ENCODE measurements around the gene MYO7A.

The MYO7A gene

DNA sequence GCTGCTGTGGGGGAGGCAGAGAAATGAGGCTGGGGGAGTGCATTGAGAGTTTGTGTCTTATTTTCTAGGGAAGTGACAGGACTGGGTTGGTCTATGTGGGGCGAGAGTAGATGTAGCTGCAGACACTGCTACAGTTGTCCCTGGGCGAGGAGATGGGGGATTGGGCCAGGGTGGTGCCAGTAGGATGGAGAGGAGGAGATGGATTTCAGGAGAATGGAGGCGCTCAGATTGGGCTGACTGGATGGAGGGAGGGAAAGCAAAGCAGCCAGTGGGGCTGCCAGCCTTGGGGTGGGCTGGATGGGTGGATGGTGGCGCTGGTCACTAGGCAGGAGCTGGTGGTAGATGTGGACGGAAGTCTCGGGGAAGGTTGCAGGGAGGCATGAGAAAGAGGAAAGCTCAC is 16.1 kb upstream of the MYO7A start:
- DNase-seq (ENCODE audit: low spot score): no peak

DNA sequence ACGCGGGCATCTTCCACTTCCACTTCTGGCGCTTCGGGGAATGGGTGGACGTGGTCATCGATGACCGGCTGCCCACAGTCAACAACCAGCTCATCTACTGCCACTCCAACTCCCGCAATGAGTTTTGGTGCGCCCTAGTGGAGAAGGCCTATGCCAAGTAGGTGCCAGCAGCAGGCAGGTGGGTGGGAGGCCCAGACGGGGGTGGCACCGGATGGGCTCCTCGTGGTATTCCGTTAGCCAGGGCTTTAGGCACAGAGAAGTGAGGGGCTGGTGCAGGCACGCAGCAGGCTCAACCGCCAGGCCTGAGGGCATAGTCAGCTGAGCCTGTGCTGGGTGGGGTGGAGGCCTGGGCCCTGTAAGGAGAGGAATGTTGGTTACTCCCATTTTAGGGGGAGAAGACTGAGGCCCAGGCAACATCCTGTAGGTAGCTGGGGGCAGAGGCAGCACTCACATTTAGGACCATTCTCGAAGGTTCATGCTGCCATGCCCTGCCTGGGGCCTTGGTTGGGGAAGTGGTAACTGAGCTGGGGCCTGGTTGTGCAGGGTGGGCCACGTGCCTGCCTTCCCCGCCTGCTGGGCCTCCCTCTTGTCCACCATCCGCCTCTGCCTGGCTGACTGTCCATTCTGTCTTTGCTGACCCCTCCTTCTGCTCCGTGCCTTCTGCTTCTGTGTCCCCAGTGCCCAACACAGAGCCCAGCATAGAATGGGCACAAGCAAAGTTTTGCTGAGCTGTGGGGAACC is 15.2 kb upstream of the MYO7A start:
- no peak for DNase-seq (ENCODE audit: low spot score)

DNA sequence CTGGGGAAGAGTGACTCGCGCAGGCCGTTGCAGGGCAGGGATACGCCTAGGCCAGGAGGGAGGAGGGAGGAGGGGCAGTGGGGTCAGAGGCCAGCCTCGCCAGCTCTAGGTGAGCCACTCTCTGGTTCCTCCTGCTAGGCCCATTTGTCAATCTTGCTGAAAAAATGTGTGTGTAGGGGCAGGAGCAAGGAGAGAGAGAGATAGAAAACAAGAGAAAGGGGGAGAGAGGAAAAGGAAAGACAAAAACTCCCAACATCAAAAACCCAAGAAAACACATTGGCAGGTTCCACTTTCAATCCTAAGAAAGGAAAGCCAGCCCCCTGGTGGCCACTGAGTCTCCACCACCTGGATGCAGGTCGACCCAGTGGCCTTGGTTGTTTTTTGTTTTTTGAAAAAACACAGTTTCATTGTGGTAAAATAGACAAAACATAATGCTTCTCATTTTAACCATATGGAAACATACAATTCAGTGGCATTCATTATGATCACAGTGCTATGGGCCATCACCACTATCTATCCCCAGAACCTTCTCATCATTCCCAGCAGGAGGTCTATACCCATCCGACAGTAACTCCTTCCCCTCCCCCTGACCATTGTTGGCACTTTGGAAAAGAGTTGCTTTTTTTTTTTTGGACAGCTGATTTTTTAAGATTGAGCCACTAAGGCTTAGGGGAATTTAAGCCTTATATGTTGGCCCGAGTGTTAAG is 14.5 kb upstream of the MYO7A start:
- peak; percentile 66 for DNase-seq (ENCODE audit: low spot score)

DNA sequence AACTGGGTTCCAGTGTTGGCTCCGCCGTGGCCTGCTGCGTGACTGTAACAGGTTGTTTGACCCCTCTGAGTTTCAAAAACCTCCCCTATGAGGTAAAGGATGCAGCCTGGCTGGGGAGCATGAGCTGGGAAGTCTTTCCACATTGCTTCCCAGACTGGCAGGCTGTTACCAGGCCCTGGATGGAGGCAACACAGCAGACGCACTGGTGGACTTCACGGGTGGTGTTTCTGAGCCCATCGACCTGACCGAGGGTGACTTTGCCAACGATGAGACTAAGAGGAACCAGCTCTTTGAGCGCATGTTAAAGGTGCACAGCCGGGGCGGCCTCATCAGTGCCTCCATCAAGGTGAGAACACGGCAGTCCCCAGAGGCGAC is 14.0 kb upstream of the MYO7A start:
- DNase-seq (ENCODE audit: low spot score): no peak

DNA sequence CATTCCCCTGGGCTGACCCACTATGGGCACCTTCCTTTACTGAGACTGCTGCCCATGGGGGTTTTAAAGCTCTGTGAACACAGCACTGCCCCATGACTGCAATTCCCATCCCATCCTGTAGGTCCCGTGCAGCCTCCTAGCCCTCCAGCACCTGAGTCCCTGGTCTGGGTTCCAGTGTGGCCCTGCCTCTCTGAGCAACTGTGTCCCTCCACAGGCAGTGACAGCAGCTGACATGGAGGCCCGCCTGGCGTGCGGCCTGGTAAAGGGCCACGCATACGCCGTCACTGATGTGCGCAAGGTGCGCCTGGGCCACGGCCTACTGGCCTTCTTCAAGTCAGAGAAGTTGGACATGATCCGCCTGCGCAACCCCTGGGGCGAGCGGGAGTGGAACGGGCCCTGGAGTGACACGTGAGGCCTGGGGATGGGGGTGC is 12.8 kb upstream of the MYO7A start:
- DNase-seq (ENCODE audit: low spot score): no peak

DNA sequence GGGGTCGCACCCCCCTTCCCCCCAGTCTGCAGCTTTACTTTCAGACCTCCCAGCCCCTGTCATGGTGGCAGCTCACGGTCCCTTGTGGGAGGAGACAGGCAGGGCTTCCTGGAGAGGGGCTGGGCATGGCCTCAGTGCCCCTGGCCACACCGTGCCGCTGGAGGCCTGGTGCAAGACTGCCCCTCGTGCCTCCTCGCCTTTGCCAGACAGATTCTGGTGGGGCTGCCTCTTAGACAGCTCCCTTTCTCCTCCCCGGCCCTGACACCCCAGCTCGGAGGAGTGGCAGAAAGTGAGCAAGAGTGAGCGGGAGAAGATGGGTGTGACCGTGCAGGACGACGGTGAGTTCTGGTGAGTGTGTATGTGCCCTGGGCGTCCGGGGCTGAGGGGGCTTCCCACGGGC is 12.1 kb upstream of the MYO7A start:
- no peak for DNase-seq (ENCODE audit: low spot score)

DNA sequence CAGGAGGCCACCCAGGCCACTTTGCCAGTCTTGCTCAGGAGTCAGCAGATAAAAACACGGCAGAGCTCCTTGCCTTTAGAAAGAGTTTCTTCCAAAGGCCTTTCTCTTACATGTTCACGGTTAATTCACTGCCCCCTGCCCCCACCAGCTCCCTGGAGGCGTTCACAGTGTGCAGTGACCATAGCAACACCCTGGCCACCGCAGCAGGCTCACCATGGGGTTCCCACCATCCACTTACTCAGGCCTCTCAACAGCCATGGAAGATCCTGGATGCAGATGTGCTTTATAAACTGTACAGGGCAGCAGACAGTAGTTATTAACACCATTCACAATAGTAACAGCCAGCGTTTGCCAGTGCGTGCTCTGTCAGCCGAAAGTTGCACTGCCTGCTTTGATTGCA is 10.6 kb upstream of the MYO7A start:
- no peak for DNase-seq (ENCODE audit: low spot score)

DNA sequence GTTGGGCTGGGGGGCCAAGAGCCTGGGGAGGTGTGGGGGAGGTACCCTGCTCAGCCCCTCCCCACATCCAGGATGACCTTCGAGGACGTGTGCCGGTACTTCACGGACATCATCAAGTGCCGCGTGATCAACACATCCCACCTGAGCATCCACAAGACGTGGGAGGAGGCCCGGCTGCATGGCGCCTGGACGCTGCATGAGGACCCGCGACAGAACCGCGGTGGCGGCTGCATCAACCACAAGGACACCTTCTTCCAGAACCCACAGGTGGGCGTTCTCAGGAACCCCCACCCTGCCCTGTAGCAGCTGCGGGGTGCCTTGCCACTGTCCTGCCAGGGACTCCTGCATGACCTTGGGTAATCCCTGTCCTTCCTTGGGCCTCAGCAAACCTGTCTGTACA is 10.0 kb upstream of the MYO7A start:
- DNase-seq (ENCODE audit: low spot score): no peak

DNA sequence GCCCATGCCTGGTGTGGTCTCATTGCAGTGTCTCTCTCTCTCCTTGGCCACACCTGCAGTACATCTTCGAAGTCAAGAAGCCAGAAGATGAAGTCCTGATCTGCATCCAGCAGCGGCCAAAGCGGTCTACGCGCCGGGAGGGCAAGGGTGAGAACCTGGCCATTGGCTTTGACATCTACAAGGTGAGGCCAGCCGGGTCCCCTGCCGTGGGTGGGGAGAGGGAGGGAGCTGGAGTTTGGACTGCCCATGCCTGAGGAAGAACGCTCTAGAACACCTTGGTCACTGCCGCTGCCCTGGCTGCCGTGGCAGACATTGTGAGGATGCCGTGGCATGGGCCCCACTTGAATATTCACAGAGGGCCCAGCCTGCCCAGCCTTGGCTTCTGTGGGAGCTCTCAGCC is 9.1 kb upstream of the MYO7A start:
- no peak for DNase-seq (ENCODE audit: low spot score)

DNA sequence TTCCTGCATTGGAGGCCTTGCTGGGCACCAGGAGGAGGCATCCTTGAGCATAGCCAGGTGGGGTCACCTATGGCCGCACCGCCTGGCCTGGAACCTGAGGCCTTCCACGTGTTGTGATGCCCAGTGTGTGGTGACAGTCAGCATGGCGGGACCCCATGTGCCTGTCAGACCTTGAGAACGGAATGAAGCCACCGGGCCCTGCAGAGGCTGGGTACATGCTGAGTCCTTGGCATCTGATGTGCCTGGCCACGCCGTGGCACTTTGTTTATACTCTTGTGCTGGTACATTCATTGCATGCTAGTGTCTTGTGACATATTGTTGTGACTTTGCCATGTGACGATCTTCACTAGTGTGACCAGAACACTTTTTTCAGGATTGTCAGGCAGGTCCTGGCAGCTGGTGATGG is 8.5 kb upstream of the MYO7A start:
- no peak for DNase-seq (ENCODE audit: low spot score)

DNA sequence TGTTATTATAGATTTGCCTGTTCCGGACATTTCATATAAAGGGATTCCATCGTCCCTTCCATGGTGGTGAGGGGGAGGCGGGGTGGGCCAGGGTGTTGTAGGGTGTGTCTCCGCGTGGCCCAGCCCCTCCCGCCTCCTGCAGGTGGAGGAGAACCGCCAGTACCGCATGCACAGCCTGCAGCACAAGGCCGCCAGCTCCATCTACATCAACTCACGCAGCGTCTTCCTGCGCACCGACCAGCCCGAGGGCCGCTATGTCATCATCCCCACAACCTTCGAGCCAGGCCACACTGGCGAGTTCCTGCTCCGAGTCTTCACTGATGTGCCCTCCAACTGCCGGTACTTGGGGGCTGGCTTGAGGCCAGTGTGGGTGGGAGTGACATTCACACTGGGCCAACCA is 7.5 kb upstream of the MYO7A start:
- DNase-seq (ENCODE audit: low spot score): no peak

DNA sequence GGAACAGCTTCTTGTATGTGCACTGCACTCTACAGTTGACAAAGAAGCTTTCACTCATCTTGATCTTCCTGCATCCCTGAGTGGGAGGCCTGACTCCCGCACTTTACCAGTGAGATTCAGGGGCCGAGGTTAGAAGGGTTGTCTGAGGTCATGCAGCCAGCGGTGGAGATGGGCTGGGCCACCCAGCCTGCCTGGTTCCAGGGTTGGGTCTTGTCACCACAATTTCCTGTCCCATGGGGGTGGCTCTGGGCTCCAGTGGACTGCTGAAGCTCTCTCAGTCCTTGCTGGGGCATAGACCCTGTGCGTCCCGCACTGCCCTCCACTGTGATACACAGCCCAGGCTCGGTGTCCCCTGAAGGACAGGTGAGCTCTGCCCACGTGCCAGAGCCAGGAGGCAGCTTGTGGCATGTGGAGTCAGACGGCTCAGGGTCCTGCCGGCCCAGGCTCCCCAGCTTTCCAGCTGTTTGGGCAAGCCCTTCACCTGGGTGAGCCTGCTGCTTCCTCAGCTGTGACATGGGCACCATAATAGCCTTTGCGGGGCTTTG is 6.9 kb upstream of the MYO7A start:
- DNase-seq (ENCODE audit: low spot score): no peak

DNA sequence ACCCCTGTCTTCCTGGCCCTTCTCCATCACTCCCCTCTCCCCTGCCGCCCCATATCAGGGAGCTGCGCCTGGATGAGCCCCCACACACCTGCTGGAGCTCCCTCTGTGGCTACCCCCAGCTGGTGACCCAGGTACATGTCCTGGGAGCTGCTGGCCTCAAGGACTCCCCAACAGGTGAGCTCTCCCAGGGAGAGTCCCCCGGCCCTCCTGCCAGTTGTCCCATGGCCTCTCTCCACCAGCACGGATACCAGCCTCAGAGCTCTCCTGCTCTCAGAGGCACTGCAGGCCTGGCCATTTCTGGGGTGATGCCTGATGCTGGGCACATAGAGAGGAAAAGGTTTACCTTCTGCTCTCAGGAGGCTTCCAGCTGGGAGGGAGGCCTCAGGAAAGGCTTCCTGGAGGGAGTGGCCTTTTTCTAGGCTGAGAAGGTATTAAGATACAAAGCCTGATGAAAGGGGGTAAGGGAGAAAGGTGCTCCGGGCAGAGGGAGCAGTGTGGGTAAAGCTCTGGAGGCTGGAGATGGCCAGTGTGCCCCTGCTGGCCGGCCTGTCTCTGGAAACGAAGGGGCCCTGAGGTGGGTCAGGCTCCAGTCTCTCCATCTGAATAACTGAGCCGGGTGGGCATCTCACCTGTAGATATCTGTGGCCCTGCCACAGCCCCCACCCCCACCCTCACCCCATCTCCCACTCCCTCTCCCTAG is 6.0 kb upstream of the MYO7A start:
- no peak for DNase-seq (ENCODE audit: low spot score)

DNA sequence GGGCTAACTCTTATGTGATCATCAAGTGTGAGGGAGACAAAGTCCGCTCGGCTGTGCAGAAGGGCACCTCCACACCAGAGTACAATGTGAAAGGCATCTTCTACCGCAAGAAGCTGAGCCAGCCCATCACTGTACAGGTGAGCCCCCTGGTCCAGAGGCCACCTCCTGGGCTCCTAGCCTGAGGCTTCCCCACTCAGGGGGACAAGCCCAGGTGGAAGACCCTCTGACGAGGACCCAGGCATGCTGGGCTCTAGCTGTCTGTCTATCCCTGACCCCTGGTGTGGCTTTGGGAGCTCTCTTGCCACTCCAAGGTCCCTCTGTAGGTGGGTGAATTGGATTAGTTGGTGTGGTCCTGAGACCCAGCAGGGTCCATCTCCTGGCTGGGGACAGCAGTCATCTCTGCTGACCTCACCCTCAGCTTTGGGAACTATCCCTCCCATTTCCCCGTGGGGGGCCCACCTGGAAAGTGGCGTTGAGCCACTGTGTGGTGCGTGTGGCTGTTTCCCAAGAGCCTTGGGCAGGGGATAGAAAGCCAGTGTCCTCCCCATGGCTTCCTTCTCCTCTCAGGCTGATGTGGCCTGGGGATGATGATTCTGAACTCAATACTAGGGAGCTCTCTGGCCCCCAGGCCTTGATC is 5.4 kb upstream of the MYO7A start:
- DNase-seq (ENCODE audit: low spot score): no peak

DNA sequence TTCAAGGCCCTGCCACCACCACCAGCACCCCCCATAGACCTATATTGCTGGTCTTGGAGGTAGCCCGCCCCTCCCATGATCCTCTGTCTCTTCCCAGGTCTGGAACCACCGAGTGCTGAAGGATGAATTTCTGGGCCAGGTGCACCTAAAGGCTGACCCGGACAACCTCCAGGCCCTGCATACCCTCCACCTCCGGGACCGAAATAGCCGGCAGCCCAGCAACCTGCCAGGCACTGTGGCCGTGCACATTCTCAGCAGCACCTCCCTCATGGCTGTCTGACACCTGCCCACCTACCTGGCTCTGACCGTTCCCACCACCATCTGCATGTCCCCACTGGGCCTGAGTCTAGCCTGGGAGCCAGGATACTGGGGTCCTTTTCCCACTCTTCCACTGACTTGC is 4.5 kb upstream of the MYO7A start:
- DNase-seq (ENCODE audit: low spot score): no peak

DNA sequence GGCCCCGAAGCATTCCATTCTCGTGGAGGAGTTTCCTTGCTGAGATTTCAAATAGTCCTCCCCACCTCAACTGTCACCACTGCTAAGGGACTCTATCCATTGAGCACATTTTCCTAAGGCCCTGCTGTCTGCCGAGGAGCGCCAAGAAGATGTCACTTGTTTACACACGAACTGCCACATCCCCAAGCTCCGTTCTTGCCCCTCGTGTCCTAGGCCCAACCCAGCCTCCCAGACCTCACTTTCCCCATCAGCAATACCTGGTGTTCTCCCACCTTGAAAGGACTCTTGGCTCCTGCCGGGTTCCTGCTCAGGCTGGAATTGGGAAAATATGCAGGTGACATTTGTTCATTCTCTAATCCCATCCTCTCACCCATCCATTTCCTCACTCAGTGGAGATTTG is 4.0 kb upstream of the MYO7A start:
- DNase-seq (ENCODE audit: low spot score): no peak

DNA sequence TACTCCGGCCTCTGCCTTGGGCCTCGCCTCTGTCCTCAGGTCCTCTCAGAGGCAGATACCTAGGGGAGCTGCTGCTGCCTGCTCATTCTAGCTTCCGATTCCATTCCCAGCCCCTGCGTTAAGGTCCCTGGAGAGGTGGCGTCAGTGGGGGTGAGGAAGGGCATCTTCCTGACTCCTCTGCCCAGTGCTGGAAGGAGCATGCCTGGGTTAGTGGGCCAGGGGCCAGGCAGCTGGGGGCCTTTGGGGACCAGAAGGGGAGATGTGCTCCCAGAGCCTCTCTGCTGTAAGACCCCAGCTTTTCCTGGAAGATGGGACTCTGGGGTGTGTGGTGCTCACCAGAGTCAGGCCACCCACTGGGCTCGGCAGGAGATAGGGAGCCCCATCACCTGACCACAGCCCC is 3.6 kb upstream of the MYO7A start:
- DNase-seq (ENCODE audit: low spot score): no peak

DNA sequence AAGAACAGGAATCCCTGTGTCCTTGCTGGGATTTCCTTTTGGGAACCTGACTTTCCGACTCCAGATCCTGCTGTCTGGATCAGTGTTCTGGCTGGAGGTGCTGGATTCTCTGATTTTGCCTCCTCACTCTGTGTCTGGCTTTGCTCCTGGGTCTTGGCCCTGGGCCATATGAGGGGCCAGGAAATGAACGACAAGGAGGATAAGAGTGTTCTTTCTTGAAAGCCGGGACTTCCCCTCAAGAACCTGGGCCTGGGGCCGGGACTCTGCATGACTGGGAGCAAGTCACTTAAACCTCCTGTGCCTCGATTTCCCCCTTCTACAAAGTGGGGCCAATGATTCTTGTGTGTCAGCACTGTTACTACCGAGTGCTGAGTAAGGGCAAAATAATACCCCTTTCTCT is 2.9 kb upstream of the MYO7A start:
- no peak for DNase-seq (ENCODE audit: low spot score)

DNA sequence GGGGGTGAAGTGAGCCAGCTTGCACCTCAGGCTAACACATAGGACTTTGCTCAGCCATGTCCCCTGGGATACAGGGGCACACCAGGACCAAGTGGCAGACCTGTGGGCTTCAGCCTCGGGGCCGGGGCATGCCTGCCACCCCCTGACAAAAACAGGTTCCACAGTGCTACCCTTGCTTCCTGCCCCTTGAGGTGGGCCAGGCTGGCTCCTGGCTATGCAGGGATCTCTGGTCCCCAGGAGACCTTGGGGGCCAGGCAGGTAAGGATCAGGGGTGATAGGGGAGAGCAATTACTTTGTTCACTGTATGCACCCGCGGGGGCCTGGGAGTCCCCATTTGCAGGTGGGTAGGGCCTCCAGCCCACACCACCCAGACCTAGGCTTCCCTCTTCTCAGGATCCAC is 2.4 kb upstream of the MYO7A start:
- no peak for DNase-seq (ENCODE audit: low spot score)

DNA sequence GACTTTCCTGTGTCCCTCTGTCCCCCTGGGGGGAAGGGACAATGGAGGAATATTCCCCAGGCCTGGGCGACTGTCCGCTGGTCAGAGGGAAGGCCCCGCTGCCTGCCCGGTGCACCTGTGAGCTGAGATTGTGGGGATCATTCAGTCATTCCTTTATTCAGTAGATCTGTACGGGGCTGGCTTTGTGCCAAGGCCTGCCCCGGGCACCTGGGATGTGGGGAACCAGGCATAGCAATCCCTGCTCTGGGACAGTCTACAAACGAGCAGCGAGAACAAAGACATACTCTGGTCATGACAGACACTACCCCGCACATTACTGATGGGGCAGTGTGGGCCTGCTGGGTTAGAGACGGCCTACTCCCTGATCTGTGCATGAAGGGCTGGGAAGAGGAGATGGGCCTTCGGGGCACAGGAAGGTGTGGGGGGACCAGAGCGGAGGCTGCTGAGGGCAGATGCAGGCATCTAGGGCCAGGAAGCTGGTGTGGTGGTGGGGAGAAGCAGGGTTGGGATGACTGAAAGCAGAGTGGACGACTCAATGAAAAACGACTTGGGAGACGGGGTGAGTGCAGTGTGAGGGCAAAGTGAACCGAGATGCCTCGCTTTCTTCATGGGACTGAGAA is 1.8 kb upstream of the MYO7A start:
- DNase-seq (ENCODE audit: low spot score): no peak

DNA sequence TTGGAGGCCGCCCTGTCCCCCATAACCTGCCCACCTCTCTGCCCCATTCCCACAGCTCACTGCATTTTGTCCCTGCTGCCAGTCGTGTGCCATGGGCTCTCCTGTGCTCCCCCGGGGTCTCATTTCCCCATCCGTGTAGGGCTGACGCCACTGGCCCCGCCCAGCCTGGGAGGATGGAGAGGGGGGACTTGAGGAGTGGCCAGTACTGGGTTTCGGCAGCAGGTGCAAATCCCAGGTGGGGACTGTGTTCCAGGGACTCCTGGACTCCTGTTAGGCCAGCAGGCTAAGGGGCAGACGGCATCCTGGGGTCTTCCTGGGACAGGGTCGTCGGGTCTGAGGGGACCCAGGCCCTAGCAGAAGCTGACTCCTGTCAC is 1.2 kb upstream of the MYO7A start:
- no peak for DNase-seq (ENCODE audit: low spot score)

DNA sequence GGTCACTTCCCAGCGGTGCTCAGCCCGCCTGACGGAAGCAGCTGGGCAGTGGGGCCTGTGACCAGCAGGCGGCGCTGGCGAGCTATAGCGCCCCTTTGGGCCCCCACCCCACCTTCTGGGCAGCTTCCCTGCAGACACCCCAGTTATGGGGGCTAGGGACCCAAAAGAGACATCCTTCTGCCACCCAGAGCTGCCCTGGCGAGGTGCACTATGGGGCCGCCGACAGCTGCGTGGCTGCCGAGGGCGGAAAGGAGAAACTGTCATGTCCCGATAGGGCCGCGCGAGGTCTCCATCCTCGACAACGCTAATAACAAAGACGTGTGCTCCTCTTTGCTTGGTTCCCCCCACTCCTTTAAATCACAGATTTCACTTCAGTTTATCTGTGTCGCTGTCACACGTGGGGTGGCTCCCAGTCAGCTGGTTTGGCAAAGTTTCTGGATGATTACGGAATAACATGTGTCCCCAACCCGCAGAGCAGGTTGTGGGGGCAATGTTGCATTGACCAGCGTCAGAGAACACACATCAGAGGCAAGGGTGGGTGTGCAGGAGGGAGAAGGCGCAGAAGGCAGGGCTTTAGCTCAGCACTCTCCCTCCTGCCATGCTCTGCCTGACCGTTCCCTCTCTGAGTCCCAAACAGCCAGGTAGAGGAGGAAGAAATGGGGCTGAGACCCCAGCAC is 673 bp upstream of the MYO7A start:
- peak; percentile 74 for DNase-seq (ENCODE audit: low spot score)

Data from AG08396 (cell line).